GM21723 (cell line): Measurements from ENCODE around the gene VIM.

ENCODE experiments used
- ATAC-seq: cut with Tn5 transposase; IDR thresholded peaks from one replicate; pipeline ENCODE4 v1.9.1; 2021; ENCODE audit warnings: mild to moderate bottlenecking, moderate library complexity; ENCODE audit not compliant: unreplicated experiment

The VIM gene

DNA sequence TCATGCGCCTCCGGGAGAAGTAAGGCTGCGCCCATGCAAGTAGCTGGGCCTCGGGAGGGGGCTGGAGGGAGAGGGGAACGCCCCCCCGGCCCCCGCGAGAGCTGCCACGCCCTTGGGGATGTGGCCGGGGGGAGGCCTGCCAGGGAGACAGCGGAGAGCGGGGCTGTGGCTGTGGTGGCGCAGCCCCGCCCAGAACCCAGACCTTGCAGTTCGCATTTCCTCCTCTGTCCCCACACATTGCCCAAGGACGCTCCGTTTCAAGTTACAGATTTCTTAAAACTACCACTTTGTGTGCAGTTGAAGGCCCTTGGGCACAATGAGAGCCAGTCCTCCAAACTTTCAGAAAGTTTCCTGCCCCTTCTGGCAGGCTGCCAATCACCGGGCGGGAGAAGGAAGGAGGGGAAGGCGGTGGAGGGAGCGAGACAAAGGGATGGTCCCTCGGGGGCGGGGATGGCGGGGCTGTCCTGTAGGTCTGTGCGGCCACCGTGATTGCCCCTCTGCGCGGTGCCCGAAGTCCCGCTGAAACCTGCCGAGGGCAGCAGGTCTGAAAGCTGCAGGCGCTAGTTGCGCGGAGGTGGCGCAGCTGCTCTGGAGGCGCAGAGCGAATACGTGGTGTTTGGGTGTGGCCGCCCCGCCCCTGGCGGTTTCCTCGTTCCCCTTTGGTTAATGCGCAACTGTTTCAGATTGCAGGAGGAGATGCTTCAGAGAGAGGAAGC is 2.1 kb downstream of the VIM start:
- peak; percentile 63 for ATAC-seq

DNA sequence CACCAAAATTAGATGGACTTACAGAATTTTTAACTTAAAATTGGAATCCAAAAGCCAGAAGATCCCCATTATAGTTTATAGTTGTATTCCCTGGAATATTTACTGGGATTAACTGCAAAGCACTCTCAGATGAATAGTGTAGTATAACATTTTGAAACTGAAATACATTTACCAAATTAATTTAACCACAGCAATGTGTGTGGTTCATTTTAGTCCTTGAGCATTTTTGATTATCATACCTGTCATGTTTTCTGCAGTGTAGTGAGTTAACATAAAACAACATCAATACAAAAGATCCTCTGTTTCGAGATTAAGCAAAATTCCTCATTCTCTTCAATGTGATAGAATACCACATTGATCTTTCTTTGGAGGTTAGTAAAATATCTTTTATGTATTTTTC is 3.7 kb downstream of the VIM start:
- no peak for ATAC-seq

DNA sequence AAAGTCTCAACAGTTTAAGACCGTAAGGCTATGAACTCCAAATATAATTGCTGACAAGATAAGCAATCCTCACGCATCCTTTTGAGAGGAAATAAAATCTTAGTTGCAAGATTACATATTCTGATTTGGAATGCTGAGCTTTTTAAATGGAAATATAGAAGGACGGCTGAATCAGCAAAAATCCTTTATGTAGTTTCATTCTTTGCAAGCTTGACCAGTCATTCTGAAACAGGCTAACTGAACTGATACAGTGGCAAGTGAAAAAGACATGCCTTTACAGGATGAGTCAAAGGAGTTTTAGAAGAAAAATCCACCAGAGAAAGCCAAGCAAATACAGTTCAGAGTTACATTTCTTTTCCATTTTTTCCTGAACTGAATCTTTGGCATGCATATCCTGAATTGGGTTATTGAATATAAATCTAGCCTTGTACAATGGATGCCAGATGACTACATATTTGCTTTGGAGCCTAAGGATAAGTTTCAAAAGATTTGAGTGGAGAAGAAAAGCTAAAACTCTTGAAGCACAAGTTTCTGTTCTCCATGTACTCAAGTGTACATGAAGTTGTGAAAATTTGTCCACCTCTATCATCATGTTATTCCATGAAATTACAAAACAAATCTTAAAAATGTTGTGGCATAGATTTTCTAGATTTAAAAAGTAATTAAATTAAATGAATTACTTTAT is 4.4 kb downstream of the VIM start:
- no peak for ATAC-seq

DNA sequence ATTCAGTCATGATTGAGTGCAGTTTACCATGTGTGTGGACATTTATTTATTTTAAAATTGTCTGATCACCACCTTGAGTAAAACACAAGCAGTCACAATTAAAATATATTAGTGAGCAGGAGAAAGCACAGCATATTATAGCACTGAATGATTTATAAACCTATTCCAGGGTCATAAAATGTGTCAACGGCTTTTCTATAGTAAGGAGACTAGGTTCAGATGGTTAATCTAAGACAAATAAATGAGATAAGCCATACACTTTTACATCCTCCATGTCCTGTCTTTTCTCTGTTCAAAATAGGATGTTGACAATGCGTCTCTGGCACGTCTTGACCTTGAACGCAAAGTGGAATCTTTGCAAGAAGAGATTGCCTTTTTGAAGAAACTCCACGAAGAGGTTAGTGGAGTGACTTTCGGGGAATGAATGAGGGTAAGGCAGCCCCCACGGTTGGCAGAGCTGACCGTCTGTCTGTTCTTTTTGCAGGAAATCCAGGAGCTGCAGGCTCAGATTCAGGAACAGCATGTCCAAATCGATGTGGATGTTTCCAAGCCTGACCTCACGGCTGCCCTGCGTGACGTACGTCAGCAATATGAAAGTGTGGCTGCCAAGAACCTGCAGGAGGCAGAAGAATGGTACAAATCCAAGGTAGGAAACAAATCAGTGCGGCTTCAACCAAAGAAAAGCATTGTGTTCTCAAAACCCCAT is 5.4 kb downstream of the VIM start:
- ATAC-seq = no peak

DNA sequence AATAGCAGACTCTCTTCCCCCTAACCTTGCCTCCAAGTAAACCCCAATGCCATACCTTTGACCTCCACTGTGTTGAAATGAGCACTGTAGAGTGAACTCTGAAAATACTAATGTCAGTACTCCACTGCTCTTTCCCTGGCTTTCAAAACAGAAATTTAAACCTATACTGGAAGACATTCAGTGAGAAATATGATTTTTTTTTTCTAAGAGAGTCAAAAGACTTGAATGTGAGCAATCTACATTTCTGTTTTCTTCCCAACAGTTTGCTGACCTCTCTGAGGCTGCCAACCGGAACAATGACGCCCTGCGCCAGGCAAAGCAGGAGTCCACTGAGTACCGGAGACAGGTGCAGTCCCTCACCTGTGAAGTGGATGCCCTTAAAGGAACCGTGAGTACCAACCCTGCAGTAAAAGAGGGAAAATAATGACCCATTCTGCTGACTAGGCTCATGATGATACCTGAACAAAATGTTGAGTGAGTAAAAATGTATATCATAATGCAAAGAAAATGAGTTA is 6.4 kb downstream of the VIM start:
- no peak for ATAC-seq

DNA sequence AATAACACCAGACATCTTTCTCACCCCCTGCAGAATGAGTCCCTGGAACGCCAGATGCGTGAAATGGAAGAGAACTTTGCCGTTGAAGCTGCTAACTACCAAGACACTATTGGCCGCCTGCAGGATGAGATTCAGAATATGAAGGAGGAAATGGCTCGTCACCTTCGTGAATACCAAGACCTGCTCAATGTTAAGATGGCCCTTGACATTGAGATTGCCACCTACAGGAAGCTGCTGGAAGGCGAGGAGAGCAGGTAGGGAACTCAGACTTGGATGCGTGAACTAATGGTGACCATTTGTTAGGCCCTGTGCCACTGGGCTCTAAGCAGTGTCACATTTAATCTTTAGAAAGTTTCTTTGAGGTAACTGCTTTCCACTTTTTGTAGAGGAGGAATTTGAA is 7.1 kb downstream of the VIM start:
- no peak for ATAC-seq

DNA sequence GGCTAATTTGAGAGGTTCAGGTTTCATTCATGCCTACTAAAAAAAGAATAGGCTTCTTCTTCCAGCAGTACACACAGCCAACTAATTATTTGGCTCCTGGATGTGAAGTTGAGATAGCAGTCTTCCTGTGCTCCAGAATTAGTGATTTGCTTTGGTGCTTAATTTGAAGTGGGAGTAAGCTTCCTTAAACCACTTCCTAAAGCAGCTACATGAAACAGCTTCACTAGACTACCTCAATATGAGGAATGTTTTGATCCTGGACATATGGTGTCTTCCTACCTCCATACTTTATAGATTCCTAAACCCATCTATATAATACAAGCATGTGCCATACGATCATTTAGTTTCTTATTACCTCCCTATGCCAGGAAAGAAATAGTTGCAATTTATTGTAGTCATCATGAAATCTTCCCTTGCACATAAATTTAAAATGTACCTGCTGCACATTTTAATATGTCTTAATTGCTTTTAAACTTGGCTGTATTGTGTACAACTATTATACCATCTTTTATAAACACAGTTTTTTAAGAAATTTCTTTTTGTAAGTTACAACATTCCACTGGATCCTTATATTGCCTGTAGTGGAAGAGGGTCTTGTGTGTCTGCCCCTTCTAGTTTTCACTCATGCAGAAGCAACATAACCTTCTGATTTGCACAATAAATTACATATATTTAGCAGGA is 8.6 kb downstream of the VIM start:
- no peak for ATAC-seq

DNA sequence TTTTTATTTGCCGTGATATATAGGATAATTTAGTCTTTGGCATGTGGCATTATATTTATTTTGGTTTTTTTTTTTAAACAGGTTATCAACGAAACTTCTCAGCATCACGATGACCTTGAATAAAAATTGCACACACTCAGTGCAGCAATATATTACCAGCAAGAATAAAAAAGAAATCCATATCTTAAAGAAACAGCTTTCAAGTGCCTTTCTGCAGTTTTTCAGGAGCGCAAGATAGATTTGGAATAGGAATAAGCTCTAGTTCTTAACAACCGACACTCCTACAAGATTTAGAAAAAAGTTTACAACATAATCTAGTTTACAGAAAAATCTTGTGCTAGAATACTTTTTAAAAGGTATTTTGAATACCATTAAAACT is 9.1 kb downstream of the VIM start:
- ATAC-seq = no peak

DNA sequence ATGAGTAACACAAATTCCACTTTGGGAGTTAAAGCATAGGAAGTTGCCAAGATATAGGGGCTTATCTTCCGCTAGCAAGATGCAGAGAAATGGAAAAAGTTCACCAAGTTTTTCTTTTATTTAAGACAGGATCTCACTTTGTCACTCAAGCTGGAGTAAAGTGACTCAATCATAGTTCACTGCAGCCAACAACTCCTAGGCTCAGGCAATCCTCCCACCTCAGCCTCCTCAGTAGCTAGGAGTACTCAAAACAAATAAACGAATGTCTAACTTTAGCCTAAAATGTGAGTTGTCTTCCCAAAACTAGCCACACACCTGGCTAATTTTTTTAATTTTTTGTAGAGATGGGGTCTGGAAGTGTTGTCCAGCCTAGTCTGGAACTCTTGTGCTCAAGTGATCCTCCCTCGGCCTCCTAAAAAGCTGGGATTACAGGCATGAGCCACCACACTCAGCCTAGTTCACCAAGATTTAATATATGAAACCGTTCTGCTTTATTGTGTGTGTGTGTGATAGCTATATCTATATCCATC is 9.9 kb downstream of the VIM start:
- ATAC-seq = no peak

DNA sequence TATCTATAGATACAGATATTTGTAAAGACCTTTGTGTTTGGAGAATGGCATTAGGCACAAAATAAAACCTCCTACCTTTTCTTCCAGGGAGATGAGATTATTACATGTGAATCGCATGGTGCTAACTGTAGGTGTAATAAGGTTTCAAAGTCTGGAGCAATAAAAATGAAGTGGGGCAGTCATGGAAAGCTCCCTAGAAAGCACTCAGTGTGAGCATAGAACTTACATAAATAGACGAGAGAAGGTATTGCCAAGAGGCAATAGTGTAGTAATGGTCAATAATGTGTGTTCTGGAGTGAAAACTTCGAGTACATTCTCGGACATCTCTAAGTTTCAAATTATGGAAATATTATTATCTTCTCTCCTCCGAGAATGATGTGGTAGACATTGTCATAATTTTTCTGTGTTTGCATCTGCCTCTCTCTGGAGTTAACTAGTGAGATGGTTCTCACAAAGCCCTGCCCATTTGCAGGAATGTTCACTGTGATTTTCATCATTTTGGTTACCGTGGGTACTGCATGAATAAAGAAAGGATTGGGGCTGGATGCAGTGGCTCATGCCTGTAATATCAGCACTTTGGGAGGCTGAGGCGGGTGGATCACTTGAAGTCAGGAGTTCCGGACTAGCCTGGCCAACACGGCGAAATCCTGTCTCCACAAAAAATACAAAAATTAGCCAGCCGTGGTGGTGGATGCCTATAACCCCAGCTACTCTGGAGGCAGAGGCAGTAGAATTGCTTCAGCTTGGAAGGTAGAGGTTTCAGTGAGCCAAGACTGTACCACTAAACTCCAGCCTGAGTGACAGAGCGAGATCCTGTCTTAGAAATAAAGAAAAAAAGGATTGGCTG is 10.6 kb downstream of the VIM start:
- no peak for ATAC-seq

DNA sequence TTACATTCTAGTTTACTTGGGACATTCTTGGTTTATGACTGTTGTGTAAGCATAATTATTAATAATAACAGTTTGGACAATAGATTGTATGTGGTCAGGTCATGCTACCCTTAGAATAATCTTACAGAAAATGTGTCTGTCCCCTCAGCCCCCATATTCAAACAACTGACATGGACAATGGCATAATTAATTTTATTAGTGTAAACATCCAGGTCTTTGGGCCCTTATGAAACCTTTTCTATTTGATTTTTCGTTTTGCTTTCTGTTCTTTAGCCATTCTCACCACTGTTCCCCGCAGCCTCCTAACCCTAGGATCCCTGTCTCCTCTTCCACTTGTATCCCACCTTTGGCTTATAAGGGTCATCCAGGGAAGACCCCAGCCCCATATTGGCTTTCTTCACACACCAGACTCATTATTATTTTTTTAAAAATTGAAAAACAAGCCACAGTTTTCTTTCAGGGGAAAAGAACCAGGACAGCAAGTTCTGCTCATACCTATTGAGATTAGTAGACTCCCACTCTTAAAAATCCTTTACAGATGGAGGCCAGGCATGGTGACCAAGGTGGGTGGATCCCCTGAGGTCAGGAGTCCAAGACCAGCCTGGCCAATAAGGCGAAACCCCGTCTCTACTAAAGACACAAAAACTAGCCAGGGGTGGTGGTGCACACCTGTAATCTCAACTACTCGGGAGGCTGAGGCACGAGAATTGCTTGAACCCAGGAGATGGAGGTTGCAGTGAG is 11.5 kb downstream of the VIM start:
- no peak for ATAC-seq

DNA sequence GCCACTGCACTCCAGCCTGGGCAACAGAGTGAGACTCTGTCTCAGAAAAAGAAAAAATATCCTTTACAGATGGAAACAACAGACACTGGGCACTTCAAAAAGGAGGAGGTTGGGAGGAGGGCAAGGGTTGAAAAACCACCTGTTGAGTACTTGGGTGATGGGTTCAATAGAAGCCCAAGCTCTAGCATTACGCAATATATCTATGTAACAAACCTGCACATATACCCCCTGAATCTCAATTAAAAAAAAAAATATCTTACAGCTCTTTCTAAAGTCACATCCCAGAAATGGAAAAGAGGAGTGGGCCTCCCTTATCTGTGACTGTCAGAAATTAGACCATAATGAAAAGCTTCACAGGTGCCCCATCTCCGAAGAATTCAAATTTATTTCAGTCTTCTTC is 12.1 kb downstream of the VIM start:
- no peak for ATAC-seq

DNA sequence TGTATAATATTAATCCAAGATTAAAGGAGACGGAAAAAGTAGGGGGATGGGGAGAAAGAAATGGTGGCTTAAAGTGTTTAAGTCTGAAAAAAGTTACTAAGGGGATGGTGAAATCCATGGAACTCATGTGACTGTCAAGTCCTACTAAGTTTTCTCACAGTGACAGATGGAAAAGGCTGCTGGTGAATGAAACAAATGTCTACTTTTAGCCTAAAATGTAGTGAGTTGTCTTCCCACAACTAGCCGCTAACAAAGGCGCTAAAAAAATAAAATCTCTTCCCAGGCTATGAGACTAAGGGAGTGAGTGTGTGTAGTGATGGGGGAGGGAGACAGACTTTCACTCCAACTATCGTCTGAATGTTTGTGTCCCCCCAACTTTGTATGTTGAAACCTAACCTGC is 12.6 kb downstream of the VIM start:
- ATAC-seq = no peak

DNA sequence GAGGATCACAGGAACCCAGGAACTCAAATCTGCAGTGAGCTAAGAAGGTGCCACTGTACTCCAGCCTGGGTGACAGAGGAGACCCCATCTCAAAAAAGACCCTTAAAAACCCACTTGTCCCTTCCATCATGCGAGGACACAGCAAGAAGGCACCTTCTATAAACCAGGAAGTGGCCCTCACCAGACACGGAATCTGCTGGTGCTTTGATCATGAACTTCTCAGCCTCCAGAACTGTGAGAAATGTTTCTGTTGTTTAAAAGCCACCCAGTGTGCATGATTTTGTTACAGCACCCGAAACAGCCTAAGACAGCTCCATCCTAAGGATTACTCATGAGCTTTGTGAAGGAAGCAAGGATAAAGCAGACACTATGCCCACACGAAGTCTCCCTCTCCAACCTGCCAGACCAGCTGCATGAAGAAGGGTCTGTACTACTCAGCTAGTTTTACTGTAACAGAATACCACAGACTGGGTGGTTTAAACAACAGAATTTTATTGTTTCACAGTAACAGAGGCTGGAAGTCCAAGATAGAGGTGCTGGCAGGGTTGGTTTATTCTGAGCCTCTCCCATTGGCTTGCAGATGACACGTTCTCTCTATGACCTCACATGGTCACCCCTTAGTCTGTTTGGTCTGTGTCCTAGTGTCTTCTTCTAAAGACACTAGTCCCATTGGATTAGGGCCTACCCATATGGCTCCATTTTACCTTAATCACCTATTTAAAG is 13.7 kb downstream of the VIM start:
- no peak for ATAC-seq

DNA sequence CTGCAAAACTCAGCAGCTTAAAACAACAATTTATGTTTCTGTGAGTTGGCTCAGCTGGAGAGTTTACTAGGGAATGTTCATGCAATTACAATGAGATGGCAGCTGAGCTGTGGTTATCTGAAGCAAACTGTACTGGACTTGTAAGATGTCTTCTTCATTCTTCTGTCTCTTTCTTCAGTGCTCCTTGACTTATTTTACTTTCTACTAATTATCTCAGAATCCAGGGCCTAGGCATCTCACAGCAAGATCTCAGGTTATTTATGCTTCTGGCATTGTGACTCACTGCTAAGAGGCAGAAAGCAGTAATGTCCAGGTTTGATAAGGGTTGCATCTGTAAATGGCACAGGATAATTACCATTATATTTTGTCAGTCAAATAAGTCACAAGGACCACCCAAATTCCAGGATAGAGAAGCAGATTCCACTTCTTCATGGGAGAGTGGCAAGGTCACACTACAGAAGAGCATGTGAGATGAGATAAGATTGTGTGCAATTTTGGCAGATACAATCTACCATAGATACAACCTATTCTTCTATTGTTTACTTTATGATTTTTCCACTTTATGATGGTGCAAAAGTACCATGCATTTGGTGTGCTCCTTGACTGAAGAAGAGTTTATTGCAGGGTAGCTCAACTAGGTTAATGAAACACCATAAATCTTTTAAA is 16.8 kb downstream of the VIM start:
- ATAC-seq = no peak

DNA sequence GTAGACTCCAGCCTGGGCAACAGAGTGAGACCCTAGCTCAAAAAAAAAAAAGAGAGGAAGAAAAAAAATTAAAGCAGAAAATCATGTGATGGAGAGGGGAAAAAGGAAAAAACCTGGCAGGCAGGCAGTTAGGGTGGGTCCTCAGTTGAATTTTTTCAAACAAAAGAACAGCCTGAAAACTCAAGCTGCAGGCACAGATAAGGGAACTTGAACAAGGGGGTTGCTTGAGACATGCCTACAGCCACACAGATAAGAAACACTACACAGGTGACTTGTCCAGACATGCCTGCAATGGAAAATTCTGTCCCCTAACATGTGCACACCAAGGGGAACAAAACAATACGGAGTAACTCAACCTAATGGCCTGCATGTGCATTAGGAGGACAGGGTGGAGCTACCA is 19.2 kb downstream of the VIM start:
- no peak for ATAC-seq

DNA sequence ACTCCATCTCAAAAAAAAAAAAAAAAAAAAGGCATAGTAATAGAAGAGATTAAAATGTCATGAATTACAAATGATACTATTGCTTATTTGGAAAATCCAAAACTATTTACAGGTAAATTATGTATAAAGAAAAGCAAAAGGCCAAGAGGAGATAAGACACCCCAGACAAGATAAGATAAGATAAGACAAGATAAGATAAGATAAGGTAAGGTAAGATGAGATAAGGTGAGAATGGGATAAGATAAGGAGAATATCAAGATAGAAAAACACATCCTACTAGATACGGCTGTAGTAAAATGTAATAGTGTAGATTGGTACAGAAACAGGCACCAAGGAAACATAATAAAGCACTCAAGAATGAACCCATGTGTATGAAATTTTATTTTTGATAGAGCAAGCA is 20.9 kb downstream of the VIM start:
- no peak for ATAC-seq

DNA sequence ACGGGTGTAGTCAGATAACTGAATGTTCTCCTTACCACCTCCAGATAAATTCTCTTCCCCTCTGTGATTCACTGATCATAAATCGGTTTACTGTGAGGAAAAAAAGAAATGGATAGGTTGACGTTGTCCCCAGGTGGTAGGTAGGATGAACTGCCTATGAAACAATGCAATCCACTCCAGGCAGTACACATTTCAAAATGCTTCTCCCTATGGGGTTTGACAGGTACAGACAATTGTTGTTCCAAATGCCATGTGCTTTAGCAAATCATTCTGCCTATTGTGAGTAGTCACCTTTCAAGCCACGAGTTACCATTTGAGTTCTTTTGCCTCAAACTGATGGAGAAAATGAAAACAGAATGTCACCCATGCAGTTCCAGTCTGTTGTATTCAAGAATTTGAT is 21.8 kb downstream of the VIM start:
- ATAC-seq = no peak
